Esophagus squamous epithelium (tissue), 4 donors: Measurements from ENCODE around the gene FNDC3B.

Source experiments
- CTCF ChIP-seq, 6 experiments: fragments of 450-650 bp in 4 of 6; fragments of 200-600 bp in 2 of 6; sonication (generic) in 2 of 6; IDR thresholded peaks; one replicate each; pipeline ENCODE4 v1.5.1; 2016 to 2019; ENCODE audit warnings: antibody characterized with exemption in 6 of 6, mild to moderate bottlenecking in 4 of 6, moderate library complexity in 4 of 6
- POLR2A ChIP-seq, 4 donors: fragments of 450-650 bp; IDR thresholded peaks; one replicate each; pipeline ENCODE4 v1.6.1; 2017; ENCODE audit warnings: antibody characterized with exemption in 4 of 4, mild to moderate bottlenecking in 4 of 4, moderate library complexity in 3 of 4

DNA sequence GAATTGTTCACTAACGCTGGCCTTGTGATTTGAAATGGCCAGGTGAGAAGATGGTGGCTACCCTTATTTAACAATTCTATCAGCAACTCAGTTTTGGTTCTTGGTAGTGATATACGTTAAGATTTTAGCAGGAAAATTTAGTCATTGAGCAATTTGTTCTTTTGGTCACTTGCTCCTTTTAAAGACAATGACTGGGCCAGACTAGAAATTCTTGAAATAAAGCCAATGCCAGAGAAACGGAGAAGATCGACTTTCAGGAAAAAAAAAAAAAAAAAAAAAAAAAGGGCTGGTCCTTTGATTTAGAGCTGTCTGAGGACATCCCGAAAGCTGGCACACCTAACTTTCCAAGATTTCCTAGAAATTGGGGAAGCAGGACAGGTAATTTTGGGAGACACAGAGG lies 178.5 kb downstream of the FNDC3B start:
- TF ChIP-seq CTCF (IDR thresholded peaks at IDR 0.05) (no peak), POLR2A (IDR thresholded peaks at IDR 0.05) (no peak)
